GM18951 (cell line): ENCODE results near the gene SPATA31C1.

Source experiments
- POLR2A ChIP-seq: IDR thresholded peaks from 4 replicates; pipeline ENCODE4 v1.6.1; 2011; ENCODE audit warnings: mild to moderate bottlenecking; ENCODE audit not compliant: insufficient read length, insufficient read depth; ENCODE audit errors: extremely low read depth
- in situ Hi-C: fragments of 300-500 bp; cut with MboI; formaldehyde crosslinking; loops from one replicate; pipeline ENCODE4 v1.12.0; 2022; ENCODE audit warnings: low sequenced_read_pairs, mixed read lengths, inconsistent platforms; ENCODE audit not compliant: unreplicated experiment

The SPATA31C1 gene

GRCh38 chr9:87944096-87944495, 26.3 kb downstream of the SPATA31C1 start:
- in situ Hi-C loops, result no loop called here
- no peak for TF ChIP-seq POLR2A

DNA sequence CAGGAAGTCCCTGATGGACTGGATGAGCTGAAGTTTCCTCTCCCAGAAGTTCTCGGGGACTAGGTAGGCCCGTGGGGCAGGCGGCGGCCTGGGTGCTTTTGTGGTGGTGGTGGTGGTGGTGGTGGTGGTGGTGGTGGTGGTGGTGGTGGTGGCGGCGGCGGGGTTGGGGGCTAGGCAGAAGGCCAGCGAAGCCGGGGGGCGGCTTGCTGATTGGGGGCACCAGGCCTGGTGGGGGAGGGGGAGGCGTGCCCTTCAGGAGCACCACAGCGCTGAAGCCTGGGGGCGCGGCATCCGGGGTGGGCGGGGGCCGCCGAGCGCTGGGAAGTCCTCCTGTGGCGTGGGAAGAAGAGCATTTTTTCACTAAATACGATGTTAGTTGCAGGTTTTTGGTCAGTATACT, 26.9 kb downstream of the SPATA31C1 start:
- in situ Hi-C loops, result no loop called here
- no peak for TF ChIP-seq POLR2A

DNA sequence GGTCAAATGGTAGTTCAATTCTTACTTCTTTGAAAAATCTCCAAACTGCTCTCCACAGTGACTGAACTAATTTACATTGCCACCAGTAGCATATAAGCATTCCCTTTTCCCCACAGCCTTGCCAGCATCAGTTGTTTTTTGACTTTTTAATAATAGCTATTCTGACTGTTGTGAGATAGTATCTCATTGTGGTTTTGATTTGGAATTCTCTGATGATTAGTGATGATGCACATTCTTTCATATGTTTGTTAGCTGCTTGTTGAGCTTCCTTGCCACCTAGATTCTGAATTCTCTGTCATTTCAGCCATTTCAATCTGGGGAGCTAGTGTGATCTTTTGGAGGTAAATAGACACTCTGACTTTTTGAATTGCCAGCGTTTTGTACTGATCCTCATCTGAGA, 32.5 kb downstream of the SPATA31C1 start:
- TF ChIP-seq POLR2A, result no peak
- in situ Hi-C loops, result loop anchor here (10.0 kb wide), 1 partner anchor 165 kb away; no protein-coding TSS in a partner anchor

- in situ Hi-C loops, result loop anchor here (10.0 kb wide), 1 partner anchor 164 kb away; no protein-coding TSS in a partner anchor
- TF ChIP-seq POLR2A, result no peak
Observed at GRCh38 chr9:87950765-87951488, 33.2 kb downstream of the SPATA31C1 start.

GRCh38 chr9:87954230-87954629, 36.5 kb downstream of the SPATA31C1 start:
- in situ Hi-C loops, result loop anchor here (10.0 kb wide), 1 partner anchor 161 kb away; no protein-coding TSS in a partner anchor
- TF ChIP-seq POLR2A, result no peak

GRCh38 chr9:87957839-87958238, 40.1 kb downstream of the SPATA31C1 start:
- in situ Hi-C loops, result loop anchor here (10.0 kb wide), 1 partner anchor 157 kb away; no protein-coding TSS in a partner anchor
- TF ChIP-seq POLR2A, result no peak

- TF ChIP-seq POLR2A, result no peak
- in situ Hi-C loops, result loop anchor here (10.0 kb wide), 1 partner anchor 156 kb away; no protein-coding TSS in a partner anchor
Observed at GRCh38 chr9:87958591-87958990, 40.8 kb downstream of the SPATA31C1 start.

- in situ Hi-C loops, result loop anchor here (10.0 kb wide), 1 partner anchor 155 kb away; no protein-coding TSS in a partner anchor
Observed at GRCh38 chr9:87959916-87960581, 42.3 kb downstream of the SPATA31C1 start.

DNA sequence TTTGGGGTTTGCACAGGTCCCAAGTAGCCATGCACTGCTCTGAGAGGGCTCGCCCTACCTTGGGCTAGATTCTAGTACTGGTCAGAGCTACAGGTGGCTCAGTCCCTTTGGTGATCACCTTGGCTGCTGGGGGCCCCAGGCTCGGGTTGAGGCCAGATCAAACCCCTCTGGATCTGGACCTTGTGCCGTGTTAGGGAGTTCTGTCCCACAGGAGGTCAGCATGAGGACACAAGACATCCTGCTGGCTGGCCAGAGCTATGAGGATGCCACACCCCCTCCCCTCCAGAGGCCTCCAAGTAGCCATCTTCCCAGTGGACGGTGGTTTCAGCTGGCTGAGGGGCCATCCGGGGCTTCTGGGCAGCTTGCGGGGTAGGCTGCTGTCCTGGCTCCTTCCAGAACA, 46.0 kb downstream of the SPATA31C1 start:
- no peak for TF ChIP-seq POLR2A
- in situ Hi-C loops, result no loop called here

More at GRCh38 chr9:87959916-87960581, 42.3 kb downstream of the SPATA31C1 start:
- TF ChIP-seq POLR2A, result no peak

- no peak for TF ChIP-seq POLR2A
- in situ Hi-C loops, result no loop called here
Observed at GRCh38 chr9:87964826-87965225, 47.1 kb downstream of the SPATA31C1 start.

DNA sequence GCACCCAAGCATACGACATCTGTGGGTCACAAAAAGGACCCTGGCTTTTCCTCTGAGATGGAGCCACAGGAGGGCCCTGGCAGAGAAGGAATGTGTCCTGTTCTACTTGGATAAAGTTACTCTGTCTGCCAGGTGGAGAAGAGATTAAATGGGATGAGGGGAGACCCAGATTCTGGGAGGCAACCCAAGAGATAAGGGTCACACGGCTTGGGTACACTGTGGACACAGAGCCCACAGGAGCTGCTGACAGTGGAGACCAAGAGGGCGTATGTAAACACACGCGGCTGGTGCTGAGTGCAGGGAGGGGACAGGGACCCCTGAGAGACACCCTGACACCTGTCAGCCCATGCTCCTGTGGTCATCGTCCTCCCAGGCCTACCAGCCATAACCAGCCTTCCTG, 50.4 kb downstream of the SPATA31C1 start:
- in situ Hi-C loops, result no loop called here
- TF ChIP-seq POLR2A, result no peak

DNA sequence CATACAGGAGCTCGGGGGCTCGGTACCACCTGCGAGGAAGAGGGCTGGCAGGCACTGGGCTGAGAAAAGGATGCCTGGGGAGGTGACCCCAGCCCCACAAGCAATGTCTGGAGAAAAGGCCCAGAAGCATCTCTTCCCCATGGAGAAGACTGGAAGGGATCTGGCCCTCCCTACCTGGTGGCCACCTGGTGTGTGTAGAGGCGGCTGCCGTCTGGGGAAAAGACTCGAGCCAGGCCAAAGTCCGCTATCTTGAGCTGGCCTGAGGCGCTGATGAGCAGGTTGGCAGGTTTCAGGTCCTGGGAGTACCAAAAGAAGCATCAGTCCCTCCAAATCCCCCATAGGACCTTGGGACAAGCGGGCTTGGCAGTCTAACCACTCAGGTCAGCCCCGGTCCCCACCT, 52.8 kb downstream of the SPATA31C1 start:
- no peak for TF ChIP-seq POLR2A
- in situ Hi-C loops, result no loop called here

- no peak for TF ChIP-seq POLR2A
- in situ Hi-C loops, result no loop called here
Observed at GRCh38 chr9:87973122-87973521, 55.4 kb downstream of the SPATA31C1 start.
